GM12874 (cell line): Measurements from ENCODE around the gene IL10RA.

ENCODE experiments used
- CTCF ChIP-seq: IDR thresholded peaks from 2 replicates; pipeline ENCODE4 v1.5.1; 2011; ENCODE audit warnings: low read depth, mild to moderate bottlenecking, control low read depth, low read length, moderate library complexity; ENCODE audit not compliant: insufficient read depth

The IL10RA gene

GRCh38 chr11:117958949-117959348, 27.2 kb upstream of the IL10RA start:
- no peak for TF ChIP-seq CTCF

GRCh38 chr11:117959438-117960149, 26.6 kb upstream of the IL10RA start:
- no peak for TF ChIP-seq CTCF

GRCh38 chr11:117960406-117960805, 25.8 kb upstream of the IL10RA start:
- no peak for TF ChIP-seq CTCF

GRCh38 chr11:117961896-117962295, 24.3 kb upstream of the IL10RA start:
- no peak for TF ChIP-seq CTCF

GRCh38 chr11:117962826-117963225, 23.4 kb upstream of the IL10RA start:
- no peak for TF ChIP-seq CTCF

GRCh38 chr11:117966908-117967307, 19.3 kb upstream of the IL10RA start:
- TF ChIP-seq CTCF, result no peak

- TF ChIP-seq CTCF, result no peak
Observed at GRCh38 chr11:117969160-117969991, 16.8 kb upstream of the IL10RA start.
